ENCODE data around the gene DLG5.

The DLG5 gene

DNA sequence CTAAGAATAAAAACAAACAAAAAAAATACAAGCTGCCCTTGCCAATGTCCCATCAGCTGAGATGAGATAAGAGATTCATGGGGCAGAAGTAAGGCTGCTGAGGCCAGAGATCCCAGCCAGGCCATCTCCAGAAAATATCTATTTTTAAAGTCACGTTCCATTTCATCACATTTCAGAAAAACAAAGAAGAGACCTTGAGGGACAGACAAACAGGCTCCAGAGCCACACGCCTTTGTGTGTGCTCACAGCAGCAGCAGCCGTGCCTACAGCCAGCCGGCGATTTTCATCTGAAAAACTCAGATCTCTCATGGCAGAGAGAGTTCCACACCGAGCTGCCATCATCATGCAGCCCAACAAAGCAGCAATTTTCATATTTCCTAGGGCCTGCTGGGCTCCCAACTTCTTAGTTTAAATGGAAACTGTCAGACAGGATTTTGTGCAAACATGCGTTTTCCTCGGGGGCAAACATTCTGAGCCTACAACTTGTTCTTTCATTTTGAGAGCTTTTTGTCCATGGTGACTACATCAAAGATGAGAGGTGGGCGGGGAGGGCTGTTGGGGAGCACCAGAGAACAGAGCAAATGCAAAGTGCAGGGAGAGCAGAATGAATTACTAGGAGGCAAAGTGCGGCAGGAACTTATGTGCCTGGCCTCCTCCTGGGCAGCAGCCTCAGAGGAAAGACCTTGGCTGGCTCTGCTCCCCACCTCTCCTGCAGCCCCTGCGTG, 38.8 kb downstream of the DLG5 start:
- TF ChIP-seq, protein P1, sequence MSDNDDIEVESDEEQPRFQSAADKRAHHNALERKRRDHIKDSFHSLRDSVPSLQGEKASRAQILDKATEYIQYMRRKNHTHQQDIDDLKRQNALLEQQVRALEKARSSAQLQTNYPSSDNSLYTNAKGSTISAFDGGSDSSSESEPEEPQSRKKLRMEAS (IDR thresholded peaks at IDR 0.05) = no peak
- TF ChIP-seq CEBPB (IDR thresholded peaks at IDR 0.05) = no peak
- TF ChIP-seq RAD21 (IDR thresholded peaks at IDR 0.05; ENCODE audit: low read depth) = no peak
- TF ChIP-seq, protein P2, sequence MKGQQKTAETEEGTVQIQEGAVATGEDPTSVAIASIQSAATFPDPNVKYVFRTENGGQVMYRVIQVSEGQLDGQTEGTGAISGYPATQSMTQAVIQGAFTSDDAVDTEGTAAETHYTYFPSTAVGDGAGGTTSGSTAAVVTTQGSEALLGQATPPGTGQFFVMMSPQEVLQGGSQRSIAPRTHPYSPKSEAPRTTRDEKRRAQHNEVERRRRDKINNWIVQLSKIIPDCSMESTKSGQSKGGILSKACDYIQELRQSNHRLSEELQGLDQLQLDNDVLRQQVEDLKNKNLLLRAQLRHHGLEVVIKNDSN (IDR thresholded peaks at IDR 0.05) = no peak

DNA sequence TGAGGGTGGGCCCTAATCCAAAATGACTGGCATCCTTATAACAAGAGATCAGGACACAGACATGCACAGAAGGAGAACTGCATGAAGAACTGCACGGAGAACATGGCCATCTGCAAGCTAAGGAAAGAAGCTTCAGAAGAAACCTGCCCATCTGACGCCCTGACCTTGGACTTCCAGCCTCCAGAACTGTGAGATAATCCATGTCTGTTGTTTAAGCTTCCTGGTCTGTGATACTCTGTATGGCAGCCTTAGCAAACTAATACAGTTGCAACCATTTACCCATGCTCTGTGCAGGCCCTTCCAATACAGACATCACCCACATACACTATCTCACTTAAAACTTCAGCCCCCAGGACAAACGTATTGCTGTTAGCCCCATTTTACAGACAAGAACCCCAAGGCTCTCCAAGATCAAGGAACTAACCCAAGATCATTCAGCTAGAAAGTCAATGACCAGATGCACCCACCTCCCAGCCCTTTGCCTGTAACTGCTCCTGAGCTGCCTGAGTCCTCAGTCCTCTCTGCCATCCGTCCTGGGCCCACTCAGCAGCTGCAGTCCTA, 39.7 kb downstream of the DLG5 start:
- TF ChIP-seq, protein P1 (IDR thresholded peaks at IDR 0.05) = no peak
- no peak for TF ChIP-seq TAF1 (IDR thresholded peaks at IDR 0.05; ENCODE audit: low read depth)
- no peak for TF ChIP-seq EGR1 (IDR thresholded peaks at IDR 0.05)
- TF ChIP-seq, protein P3, sequence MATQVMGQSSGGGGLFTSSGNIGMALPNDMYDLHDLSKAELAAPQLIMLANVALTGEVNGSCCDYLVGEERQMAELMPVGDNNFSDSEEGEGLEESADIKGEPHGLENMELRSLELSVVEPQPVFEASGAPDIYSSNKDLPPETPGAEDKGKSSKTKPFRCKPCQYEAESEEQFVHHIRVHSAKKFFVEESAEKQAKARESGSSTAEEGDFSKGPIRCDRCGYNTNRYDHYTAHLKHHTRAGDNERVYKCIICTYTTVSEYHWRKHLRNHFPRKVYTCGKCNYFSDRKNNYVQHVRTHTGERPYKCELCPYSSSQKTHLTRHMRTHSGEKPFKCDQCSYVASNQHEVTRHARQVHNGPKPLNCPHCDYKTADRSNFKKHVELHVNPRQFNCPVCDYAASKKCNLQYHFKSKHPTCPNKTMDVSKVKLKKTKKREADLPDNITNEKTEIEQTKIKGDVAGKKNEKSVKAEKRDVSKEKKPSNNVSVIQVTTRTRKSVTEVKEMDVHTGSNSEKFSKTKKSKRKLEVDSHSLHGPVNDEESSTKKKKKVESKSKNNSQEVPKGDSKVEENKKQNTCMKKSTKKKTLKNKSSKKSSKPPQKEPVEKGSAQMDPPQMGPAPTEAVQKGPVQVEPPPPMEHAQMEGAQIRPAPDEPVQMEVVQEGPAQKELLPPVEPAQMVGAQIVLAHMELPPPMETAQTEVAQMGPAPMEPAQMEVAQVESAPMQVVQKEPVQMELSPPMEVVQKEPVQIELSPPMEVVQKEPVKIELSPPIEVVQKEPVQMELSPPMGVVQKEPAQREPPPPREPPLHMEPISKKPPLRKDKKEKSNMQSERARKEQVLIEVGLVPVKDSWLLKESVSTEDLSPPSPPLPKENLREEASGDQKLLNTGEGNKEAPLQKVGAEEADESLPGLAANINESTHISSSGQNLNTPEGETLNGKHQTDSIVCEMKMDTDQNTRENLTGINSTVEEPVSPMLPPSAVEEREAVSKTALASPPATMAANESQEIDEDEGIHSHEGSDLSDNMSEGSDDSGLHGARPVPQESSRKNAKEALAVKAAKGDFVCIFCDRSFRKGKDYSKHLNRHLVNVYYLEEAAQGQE (IDR thresholded peaks at IDR 0.05; ENCODE audit: low read depth) = no peak
- no peak for TF ChIP-seq EP300 (IDR thresholded peaks at IDR 0.05; ENCODE audit: borderline replicate concordance)
- no peak for TF ChIP-seq FOXM1 (IDR thresholded peaks at IDR 0.05; ENCODE audit: borderline replicate concordance, low read depth)
- TF ChIP-seq ZBTB7A (IDR thresholded peaks at IDR 0.05; ENCODE audit: low read depth) = no peak
- no peak for TF ChIP-seq CEBPB (IDR thresholded peaks at IDR 0.05)
- TF ChIP-seq, protein P2 (IDR thresholded peaks at IDR 0.05) = no peak
- TF ChIP-seq NFIC (IDR thresholded peaks at IDR 0.05) = no peak
- no peak for TF ChIP-seq YY1 (IDR thresholded peaks at IDR 0.05; ENCODE audit: low read depth)
- no peak for TF ChIP-seq RAD21 (IDR thresholded peaks at IDR 0.05; ENCODE audit: low read depth)
- no peak for TF ChIP-seq TCF12 (IDR thresholded peaks at IDR 0.05; ENCODE audit: low read depth)
- TF ChIP-seq CREB1 (IDR thresholded peaks at IDR 0.05; ENCODE audit: low read depth) = no peak
- no peak for TF ChIP-seq TEAD4 (IDR thresholded peaks at IDR 0.05)

DNA sequence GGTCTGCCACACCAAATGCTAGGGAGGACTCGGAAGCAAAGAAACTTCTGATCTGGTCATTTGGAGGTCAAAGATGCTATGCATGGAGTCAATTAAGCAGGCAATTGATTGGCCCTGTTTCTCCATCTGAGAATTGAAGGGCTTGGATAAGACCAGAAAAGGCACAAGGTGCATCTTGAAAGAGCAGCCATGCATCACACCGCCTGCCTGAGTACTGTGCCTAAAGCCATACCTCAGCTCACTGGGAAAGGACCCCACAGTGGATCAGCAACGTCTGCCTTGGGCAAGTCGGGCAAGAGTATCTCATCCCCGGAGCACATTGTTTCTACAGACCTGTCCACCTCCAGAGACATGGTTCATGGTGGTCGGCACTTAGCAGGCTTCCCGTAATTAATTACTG, 42.4 kb downstream of the DLG5 start:
- TF ChIP-seq, protein P2 (IDR thresholded peaks at IDR 0.05) = no peak
- no peak for TF ChIP-seq ZBTB7A (IDR thresholded peaks at IDR 0.05; ENCODE audit: low read depth)
- TF ChIP-seq EP300 (IDR thresholded peaks at IDR 0.05; ENCODE audit: borderline replicate concordance) = no peak
- TF ChIP-seq CREB1 (IDR thresholded peaks at IDR 0.05; ENCODE audit: low read depth) = no peak
- no peak for TF ChIP-seq CEBPB (IDR thresholded peaks at IDR 0.05)

DNA sequence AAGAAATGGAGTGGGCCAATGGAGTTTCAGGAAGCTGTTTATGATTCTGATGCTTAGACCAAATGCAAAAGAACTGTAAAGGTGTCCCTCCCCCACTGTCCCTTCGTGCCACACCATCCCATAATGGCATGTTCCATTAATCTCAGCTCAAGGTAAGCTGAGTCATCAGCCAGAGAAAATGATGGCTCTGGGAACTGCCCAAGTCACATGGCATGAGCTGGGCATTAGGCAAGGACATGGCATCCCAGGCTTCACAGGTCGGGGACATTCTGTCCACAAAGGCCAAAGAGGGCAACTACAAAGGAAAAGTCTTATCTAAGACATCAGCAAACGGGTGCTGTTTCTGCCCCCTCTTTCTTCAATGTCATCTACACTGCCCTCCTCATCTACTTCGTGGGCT, 44.9 kb downstream of the DLG5 start:
- no peak for TF ChIP-seq CEBPB (IDR thresholded peaks at IDR 0.05)
- TF ChIP-seq, protein P2 (IDR thresholded peaks at IDR 0.05) = 0 out of 2 replicates have a peak, but pooled peaks have one; percentile 25

DNA sequence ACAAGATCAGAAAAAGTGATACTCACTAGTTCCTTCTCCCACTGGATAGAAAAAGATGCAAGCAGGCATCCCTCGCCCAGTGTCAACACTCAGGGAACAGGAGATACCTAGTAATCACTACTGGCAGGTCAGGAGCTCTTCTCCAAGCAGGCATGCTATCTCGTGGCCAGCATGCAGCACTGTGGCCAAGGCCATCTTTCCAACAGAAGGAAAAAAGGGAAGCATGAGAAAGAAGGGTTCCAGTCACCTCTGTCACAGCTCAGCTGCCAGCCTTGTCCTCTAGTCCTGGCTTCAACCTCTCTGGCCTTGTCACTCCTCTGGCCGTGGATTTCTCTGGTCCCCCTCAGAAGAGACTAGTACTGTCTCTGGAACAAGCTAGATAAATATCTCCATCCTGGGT, 45.3 kb downstream of the DLG5 start:
- no peak for TF ChIP-seq EGR1 (IDR thresholded peaks at IDR 0.05)
- TF ChIP-seq, protein P2 (IDR thresholded peaks at IDR 0.05) = no peak
- TF ChIP-seq CREB1 (IDR thresholded peaks at IDR 0.05; ENCODE audit: low read depth) = no peak
- TF ChIP-seq ZBTB7A (IDR thresholded peaks at IDR 0.05; ENCODE audit: low read depth) = no peak
- no peak for TF ChIP-seq FOXM1 (IDR thresholded peaks at IDR 0.05; ENCODE audit: borderline replicate concordance, low read depth)
- TF ChIP-seq NFIC (IDR thresholded peaks at IDR 0.05) = no peak
- TF ChIP-seq, protein P1 (IDR thresholded peaks at IDR 0.05) = no peak
- no peak for TF ChIP-seq RAD21 (IDR thresholded peaks at IDR 0.05; ENCODE audit: low read depth)
- TF ChIP-seq, protein P3 (IDR thresholded peaks at IDR 0.05; ENCODE audit: low read depth) = no peak
